Activated CD8-positive, alpha-beta T cell treated with anti-CD3 and anti-CD28 coated beads for 36 hours (primary cell): ENCODE data around the gene TAF1D. TPM values are rescaled to one million over a fixed set of nuclear protein-coding genes. Genes with fewer than 3 reads are reported as not detected.

Experiments
- ATAC-seq: fragments of 200-7000 bp; cut with Tn5 transposase; one replicate; pipeline ENCODE4 v1.10.0; 2021; ENCODE audit warnings: mild to moderate bottlenecking, moderate library complexity
- CTCF ChIA-PET: fragments of 350-600 bp; sonication (Branson Sonifier 250); formaldehyde crosslinking; loops from one replicate; lab custom pipeline; 2021; ENCODE audit warnings: antibody characterized with exemption; lab: Charles Lee
- POLR2A ChIA-PET: fragments of 350-600 bp; sonication (Branson Sonifier 250); formaldehyde crosslinking; loops from one replicate; lab custom pipeline; 2021; ENCODE audit warnings: antibody characterized with exemption; lab: Charles Lee
- DNase-seq: peaks from one replicate; pipeline ENCODE4 v3.0.0-alpha.2; 2020
- H3K27ac Mint-ChIP-seq: one replicate; pipeline ENCODE4 v1.8.0; 2021; ENCODE audit warnings: mild to moderate bottlenecking, mixed read lengths
- H3K27me3 Mint-ChIP-seq: one replicate; pipeline ENCODE4 v1.8.0; 2021; ENCODE audit warnings: mixed read lengths
- H3K36me3 Mint-ChIP-seq: one replicate; pipeline ENCODE4 v1.8.0; 2021; ENCODE audit warnings: low read depth, mixed read lengths
- H3K4me1 Mint-ChIP-seq: one replicate; pipeline ENCODE4 v1.8.0; 2021; ENCODE audit warnings: low read depth, mixed read lengths
- H3K4me3 Mint-ChIP-seq: one replicate; pipeline ENCODE4 v1.8.0; 2021; ENCODE audit warnings: mild to moderate bottlenecking, moderate library complexity, mixed read lengths
- H3K9me3 Mint-ChIP-seq: one replicate; pipeline ENCODE4 v1.8.0; 2021; ENCODE audit warnings: mixed read lengths
- intact Hi-C: fragments of 100-400 bp; cut with micrococcal nuclease; formaldehyde crosslinking; loops from one replicate; pipeline ENCODE4 v1.10.0; 2022
- total RNA-seq, 2 experiments: library from RNA; stranded (reverse); gene quantifications; one replicate each; pipeline ENCODE4 v1.2.3, GENCODE V29; 2021
- TF ChIP-seq, protein P1 (sequence below): fragments of 200-600 bp; IDR thresholded peaks from one replicate; pipeline ENCODE4 v1.8.0; 2022; ENCODE audit warnings: antibody characterized with exemption, mild to moderate bottlenecking

TAF1D gene
- total RNA-seq, 2 experiments from 2014 or later, result 334 to 344 TPM

DNA sequence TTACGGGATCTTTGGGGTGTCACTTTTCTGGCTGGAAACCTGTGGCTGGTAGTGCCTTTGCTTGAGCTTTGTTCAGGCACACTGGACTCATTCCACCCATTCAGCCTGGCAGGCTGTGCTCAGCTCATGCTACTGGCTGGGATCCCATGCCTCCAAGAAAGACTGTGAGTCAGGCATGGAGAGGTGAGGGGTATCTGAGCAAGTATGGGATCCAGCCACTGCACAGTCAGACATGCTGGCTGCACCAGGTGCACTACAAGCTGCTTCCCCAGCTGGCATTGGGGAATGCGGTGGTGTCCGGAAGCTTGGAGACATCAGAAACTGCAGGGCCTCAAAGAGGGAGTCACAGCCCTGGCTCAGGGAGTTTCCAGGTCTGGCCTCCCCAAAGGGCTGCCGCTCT, 30.8 kb upstream of the TAF1D start:
- TF ChIP-seq, protein P1, sequence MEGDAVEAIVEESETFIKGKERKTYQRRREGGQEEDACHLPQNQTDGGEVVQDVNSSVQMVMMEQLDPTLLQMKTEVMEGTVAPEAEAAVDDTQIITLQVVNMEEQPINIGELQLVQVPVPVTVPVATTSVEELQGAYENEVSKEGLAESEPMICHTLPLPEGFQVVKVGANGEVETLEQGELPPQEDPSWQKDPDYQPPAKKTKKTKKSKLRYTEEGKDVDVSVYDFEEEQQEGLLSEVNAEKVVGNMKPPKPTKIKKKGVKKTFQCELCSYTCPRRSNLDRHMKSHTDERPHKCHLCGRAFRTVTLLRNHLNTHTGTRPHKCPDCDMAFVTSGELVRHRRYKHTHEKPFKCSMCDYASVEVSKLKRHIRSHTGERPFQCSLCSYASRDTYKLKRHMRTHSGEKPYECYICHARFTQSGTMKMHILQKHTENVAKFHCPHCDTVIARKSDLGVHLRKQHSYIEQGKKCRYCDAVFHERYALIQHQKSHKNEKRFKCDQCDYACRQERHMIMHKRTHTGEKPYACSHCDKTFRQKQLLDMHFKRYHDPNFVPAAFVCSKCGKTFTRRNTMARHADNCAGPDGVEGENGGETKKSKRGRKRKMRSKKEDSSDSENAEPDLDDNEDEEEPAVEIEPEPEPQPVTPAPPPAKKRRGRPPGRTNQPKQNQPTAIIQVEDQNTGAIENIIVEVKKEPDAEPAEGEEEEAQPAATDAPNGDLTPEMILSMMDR, result no peak
- ChIA-PET POLR2A (interaction anchor here (1.2 to 3.9 kb wide), 3 partner anchors 10 to 31 kb away, joined by 4 to 10 read pairs (median 6); partner anchors contain the start of genes C11orf54, MED17 and TAF1D), CTCF (interaction anchor here (1.0 kb wide), 1 partner anchor 29 kb away, joined by 4 read pairs; no protein-coding TSS in a partner anchor)
- no peak overlapping the region for H3K4me3 Mint-ChIP-seq
- no peaks in the 10 kb centered on the region for H3K27me3 Mint-ChIP-seq
- H3K36me3 Mint-ChIP-seq, result peaks cover 4% of the 10 kb centered on the region
- H3K9me3 Mint-ChIP-seq, result no peaks in the 10 kb centered on the region
- intact Hi-C loops, result no loop called here
- DNase-seq, result no peak
- no peak overlapping the region for H3K27ac Mint-ChIP-seq
- no peak for ATAC-seq
- H3K4me1 Mint-ChIP-seq, result no peaks in the 10 kb centered on the region

DNA sequence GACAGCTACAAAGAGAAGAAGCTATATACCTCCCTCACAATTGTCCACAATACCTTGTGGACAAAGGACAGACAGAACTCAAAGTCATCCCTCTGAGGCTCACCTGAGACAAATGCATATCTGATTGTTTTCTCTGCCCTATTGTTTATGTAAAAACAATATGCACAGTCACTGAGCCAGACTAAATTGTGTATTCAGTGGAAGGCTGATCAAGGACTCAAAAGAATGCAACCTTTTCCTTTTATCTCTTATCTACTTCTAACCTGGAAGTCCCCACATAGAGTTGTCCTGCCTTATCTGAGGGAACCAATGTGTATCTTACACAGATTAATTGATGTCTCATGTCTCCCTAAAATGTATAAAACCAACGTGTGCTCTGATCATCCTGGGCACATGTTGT, 28.9 kb upstream of the TAF1D start:
- Mint-ChIP-seq H3K9me3 (peaks cover 2% of the 10 kb centered on the region), H3K36me3 (peaks cover 8% of the 10 kb centered on the region), H3K27me3 (no peaks in the 10 kb centered on the region), H3K27ac (no peak overlapping the region), H3K4me1 (no peaks in the 10 kb centered on the region), H3K4me3 (no peak overlapping the region)
- no peak for ATAC-seq
- ChIA-PET POLR2A (interaction anchor here (2.8 kb wide), 1 partner anchor 14 kb away, joined by 11 read pairs; the partner anchor contains the start of gene MED17), CTCF (interaction anchor here (1.7 kb wide), 1 partner anchor 13 kb away, joined by 8 read pairs; no protein-coding TSS in a partner anchor)
- TF ChIP-seq, protein P1, result no peak
- intact Hi-C loops, result no loop called here
- no peak for DNase-seq

- TF ChIP-seq, protein P1, result no peak
- ATAC-seq, result no peak
- no peak overlapping the region for H3K27ac Mint-ChIP-seq
- POLR2A ChIA-PET, result no interaction called here
- H3K4me1 Mint-ChIP-seq, result no peaks in the 10 kb centered on the region
- H3K36me3 Mint-ChIP-seq, result peaks cover 9% of the 10 kb centered on the region
- no peak for DNase-seq
- intact Hi-C loops, result no loop called here
- H3K4me3 Mint-ChIP-seq, result no peak overlapping the region
- peaks cover 2% of the 10 kb centered on the region for H3K9me3 Mint-ChIP-seq
- no peaks in the 10 kb centered on the region for H3K27me3 Mint-ChIP-seq
- CTCF ChIA-PET, result no interaction called here
Observed at GRCh38 chr11:93767018-93767417, 25.7 kb upstream of the TAF1D start.

DNA sequence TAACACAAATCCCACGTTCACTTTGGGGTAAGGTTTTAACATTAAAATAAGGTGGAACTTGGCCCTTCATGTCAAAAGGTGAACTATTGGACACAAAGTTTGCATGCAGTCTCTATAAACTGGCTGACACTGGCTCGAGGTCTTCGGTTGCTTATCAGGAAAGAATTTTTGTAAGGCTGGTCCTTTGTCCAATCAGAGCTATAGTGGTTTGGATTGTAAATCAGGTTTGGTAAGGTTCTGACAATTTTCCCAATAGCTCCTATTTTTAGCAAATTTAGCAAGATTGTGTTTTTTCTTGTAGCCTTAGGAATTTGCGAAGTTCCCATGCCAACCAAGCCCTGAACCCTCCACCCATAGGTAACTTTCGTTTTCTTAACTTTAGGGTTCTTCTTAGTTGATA, 25.2 kb upstream of the TAF1D start:
- Mint-ChIP-seq H3K36me3 (peaks cover 7% of the 10 kb centered on the region), H3K9me3 (peaks cover 2% of the 10 kb centered on the region), H3K27ac (no peak overlapping the region), H3K4me1 (no peaks in the 10 kb centered on the region), H3K4me3 (no peak overlapping the region), H3K27me3 (no peaks in the 10 kb centered on the region)
- ChIA-PET POLR2A (interaction anchor here (1.0 to 1.7 kb wide), 2 partner anchors 17 to 26 kb away, joined by 3 to 7 read pairs; partner anchors contain the start of gene MED17), CTCF (no interaction called here)
- ATAC-seq (no peak), DNase-seq (no peak)
- TF ChIP-seq, protein P1, result no peak
- intact Hi-C loops, result no loop called here

GRCh38 chr11:93765551-93765950, 24.3 kb upstream of the TAF1D start:
- H3K27me3 Mint-ChIP-seq, result no peaks in the 10 kb centered on the region
- H3K36me3 Mint-ChIP-seq, result peaks cover 9% of the 10 kb centered on the region
- TF ChIP-seq, protein P1, result no peak
- no peak overlapping the region for H3K4me3 Mint-ChIP-seq
- ATAC-seq, result no peak
- intact Hi-C loops, result no loop called here
- ChIA-PET POLR2A (interaction anchor here (1.0 to 1.7 kb wide), 2 partner anchors 18 to 25 kb away, joined by 3 to 7 read pairs; partner anchors contain the start of gene MED17), CTCF (no interaction called here)
- no peaks in the 10 kb centered on the region for H3K4me1 Mint-ChIP-seq
- DNase-seq, result no peak
- H3K27ac Mint-ChIP-seq, result no peak overlapping the region
- H3K9me3 Mint-ChIP-seq, result peaks cover 2% of the 10 kb centered on the region
